Measurements from ENCODE around the gene SELENOS.

GRCh38 chr15:101326462-101327146, 49.3 kb upstream of the SELENOS start:
- TF ChIP-seq POLR2A (IDR thresholded peaks at IDR 0.05) (no peak), CTCF (IDR thresholded peaks at IDR 0.05) (no peak), POLR2AphosphoS5 (IDR thresholded peaks at IDR 0.05) (no peak)
